ENCODE data around the gene SDC3. TPM values are rescaled to one million over a fixed set of nuclear protein-coding genes. Genes with fewer than 3 reads are reported as not detected.
A peak's percentile ranks its signal among the peaks of the same experiment; 100 is the strongest.

Gene SDC3
- total RNA-seq, 1 donor from 2014 or later: 23.0 TPM

DNA sequence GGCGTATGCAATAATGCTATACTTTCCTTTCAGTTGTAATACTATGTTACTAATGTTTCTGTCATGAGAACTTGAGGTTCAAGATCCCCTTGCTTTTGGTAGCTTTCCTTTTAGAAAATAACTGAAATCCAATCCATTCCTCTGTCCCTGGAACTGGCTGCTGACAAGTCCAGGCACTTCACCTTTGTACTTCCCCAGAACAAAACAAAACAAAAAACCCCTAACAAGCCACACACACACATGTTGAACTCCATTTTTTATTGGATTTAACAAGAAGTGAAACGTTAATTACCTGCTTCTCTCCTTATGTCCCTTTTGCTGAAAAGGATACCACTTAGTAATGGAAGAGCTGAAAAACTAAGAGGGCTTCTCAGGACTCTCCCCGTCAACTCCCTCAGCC lies 26.1 kb upstream of the SDC3 start:
- Mint-ChIP-seq H3K27ac (no peak overlapping the region), H3K36me3 (peaks cover 42% of the 10 kb centered on the region), H3K27me3 (ENCODE audit: insufficient read depth, low read depth) (peaks cover 8% of the 10 kb centered on the region), H3K4me3 (no peak overlapping the region), H3K9me3 (no peaks in the 10 kb centered on the region), H3K4me1 (peaks cover 30% of the 10 kb centered on the region)
- no peak overlapping the region for H3K4me2 ChIP-seq
- H3K27me3 ChIP-seq: no peaks in the 10 kb centered on the region
- H3F3A ChIP-seq (ENCODE audit: low read depth): peaks cover 75% of the 10 kb centered on the region
- peaks cover 12% of the 10 kb centered on the region for H3K36me3 ChIP-seq
- no peaks in the 10 kb centered on the region for H3K9me3 ChIP-seq (ENCODE audit: low read depth)
- TF ChIP-seq, protein P1, sequence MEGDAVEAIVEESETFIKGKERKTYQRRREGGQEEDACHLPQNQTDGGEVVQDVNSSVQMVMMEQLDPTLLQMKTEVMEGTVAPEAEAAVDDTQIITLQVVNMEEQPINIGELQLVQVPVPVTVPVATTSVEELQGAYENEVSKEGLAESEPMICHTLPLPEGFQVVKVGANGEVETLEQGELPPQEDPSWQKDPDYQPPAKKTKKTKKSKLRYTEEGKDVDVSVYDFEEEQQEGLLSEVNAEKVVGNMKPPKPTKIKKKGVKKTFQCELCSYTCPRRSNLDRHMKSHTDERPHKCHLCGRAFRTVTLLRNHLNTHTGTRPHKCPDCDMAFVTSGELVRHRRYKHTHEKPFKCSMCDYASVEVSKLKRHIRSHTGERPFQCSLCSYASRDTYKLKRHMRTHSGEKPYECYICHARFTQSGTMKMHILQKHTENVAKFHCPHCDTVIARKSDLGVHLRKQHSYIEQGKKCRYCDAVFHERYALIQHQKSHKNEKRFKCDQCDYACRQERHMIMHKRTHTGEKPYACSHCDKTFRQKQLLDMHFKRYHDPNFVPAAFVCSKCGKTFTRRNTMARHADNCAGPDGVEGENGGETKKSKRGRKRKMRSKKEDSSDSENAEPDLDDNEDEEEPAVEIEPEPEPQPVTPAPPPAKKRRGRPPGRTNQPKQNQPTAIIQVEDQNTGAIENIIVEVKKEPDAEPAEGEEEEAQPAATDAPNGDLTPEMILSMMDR (IDR thresholded peaks at IDR 0.05): no peak
- TF ChIP-seq EZH2 (IDR thresholded peaks at IDR 0.05): no peak
- no peak for TF ChIP-seq EZH2phosphoT487 (IDR thresholded peaks at IDR 0.05)
- no peak for DNase-seq (ENCODE audit: low spot score)
- no peak overlapping the region for H3K9ac ChIP-seq
- peaks cover 18% of the 10 kb centered on the region for H3K79me2 ChIP-seq (ENCODE audit: low read depth)
- peak overlapping the region; percentile 63 for H3K27ac ChIP-seq
- no peaks in the 10 kb centered on the region for H3K4me1 ChIP-seq
- no peak overlapping the region for H2AFZ ChIP-seq (replicated peaks)
- H3K4me3 ChIP-seq: no peak overlapping the region
- peaks cover 83% of the 10 kb centered on the region for H4K20me1 ChIP-seq (ENCODE audit: low read depth)

DNA sequence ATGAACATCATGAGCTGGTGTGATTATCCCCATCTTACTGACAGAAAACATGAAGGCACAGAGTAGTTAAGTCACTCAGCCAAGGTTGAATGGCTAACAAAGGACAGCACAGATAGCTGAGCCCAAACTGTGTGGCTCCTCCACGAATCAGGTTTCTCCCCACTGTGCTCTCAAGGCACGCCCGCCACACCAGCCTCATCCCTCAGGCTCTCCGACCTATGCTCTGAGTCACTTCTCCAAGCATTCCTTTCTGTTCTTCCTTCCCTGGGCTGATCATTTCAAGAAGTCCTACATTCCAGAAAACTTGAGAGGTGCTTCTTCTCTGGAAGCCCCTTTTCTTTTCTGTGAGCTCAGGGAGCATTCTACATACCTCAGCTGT lies 25.3 kb upstream of the SDC3 start:
- Mint-ChIP-seq H3K4me3 (peak overlapping the region; percentile 22), H3K4me1 (peaks cover 33% of the 10 kb centered on the region), H3K27ac (no peak overlapping the region), H3K9me3 (no peaks in the 10 kb centered on the region), H3K27me3 (ENCODE audit: insufficient read depth, low read depth) (peaks cover 11% of the 10 kb centered on the region), H3K36me3 (peaks cover 34% of the 10 kb centered on the region)
- Histone ChIP-seq H3K79me2 (ENCODE audit: low read depth) (peaks cover 10% of the 10 kb centered on the region), H3K4me2 (no peak overlapping the region), H3K36me3 (peaks cover 5% of the 10 kb centered on the region), H4K20me1 (ENCODE audit: low read depth) (peaks cover 84% of the 10 kb centered on the region), H3K27me3 (no peaks in the 10 kb centered on the region), H3K4me3 (no peak overlapping the region), H3K4me1 (no peaks in the 10 kb centered on the region), H3F3A (ENCODE audit: low read depth) (peaks cover 76% of the 10 kb centered on the region), H3K9me3 (ENCODE audit: low read depth) (no peaks in the 10 kb centered on the region), H3K27ac (peak overlapping the region; percentile 63), H2AFZ (replicated peaks) (no peak overlapping the region), H3K9ac (no peak overlapping the region)
- no peak for DNase-seq (ENCODE audit: low spot score)
- TF ChIP-seq, protein P1 (IDR thresholded peaks at IDR 0.05): no peak
- TF ChIP-seq EZH2 (IDR thresholded peaks at IDR 0.05): no peak
- no peak for TF ChIP-seq EZH2phosphoT487 (IDR thresholded peaks at IDR 0.05)

DNA sequence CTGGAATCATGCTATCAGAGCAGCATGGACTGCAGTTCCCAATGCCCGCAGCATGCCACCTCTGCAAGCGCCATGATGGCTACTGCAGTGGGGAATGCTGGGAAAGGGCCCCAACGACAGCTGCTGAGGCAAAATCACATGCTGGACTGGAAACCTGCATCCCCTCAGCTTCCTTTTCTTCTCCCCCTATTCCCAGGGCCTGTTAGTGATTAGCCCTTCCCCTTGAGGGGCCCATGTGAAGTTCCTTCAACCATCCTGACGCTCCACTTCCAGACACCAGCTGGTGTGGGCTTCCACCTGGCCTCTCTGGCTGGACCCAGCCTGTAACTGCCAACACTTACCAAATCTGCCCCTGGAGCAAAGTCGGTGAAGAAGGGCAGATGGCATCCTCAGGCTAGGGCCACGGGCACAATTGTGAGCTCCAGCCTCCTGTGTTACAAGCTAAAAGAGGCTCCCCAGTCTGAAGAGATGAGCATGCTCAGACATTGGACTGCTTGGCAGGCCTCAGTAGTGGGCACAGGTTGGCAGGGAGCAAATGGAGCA lies 22.1 kb upstream of the SDC3 start:
- peak overlapping the region; percentile 63 for H3K27ac ChIP-seq
- DNase-seq (ENCODE audit: low spot score): no peak

More for the DNA sequence above, 22.1 kb upstream of the SDC3 start:
- H3K4me3 ChIP-seq: no peak overlapping the region
- peaks cover 4% of the 10 kb centered on the region for H3K36me3 ChIP-seq
- Mint-ChIP-seq H3K9me3 (no peaks in the 10 kb centered on the region), H3K27me3 (ENCODE audit: insufficient read depth, low read depth) (peaks cover 8% of the 10 kb centered on the region), H3K36me3 (peaks cover 20% of the 10 kb centered on the region), H3K4me1 (peaks cover 30% of the 10 kb centered on the region), H3K27ac (no peak overlapping the region), H3K4me3 (no peak overlapping the region)
- peaks cover 60% of the 10 kb centered on the region for H3F3A ChIP-seq (ENCODE audit: low read depth)
- no peak overlapping the region for H3K4me2 ChIP-seq
- H2AFZ ChIP-seq (replicated peaks): no peak overlapping the region
- TF ChIP-seq EZH2 (IDR thresholded peaks at IDR 0.05): no peak
- no peak for TF ChIP-seq EZH2phosphoT487 (IDR thresholded peaks at IDR 0.05)
- TF ChIP-seq, protein P1 (IDR thresholded peaks at IDR 0.05): no peak
- peaks cover 62% of the 10 kb centered on the region for H4K20me1 ChIP-seq (ENCODE audit: low read depth)
- no peaks in the 10 kb centered on the region for H3K79me2 ChIP-seq (ENCODE audit: low read depth)
- H3K9me3 ChIP-seq (ENCODE audit: low read depth): no peaks in the 10 kb centered on the region
- H3K27me3 ChIP-seq: no peaks in the 10 kb centered on the region
- H3K4me1 ChIP-seq: no peaks in the 10 kb centered on the region
- no peak overlapping the region for H3K9ac ChIP-seq

All from neural progenitor cell (in vitro differentiated cells).